NCI-H2107 treated with DMSO at 0.1 percent for 48 hours (cell line): Measurements from ENCODE around the gene ADCK1.
"Not testable (repeated sequence)": the region's sequence is repeated elsewhere in the genome, so short reads cannot be mapped to it uniquely, and the experiment has no call there.

ENCODE experiments used
- DNase-seq: peaks from one replicate; lab custom pipeline; 2025; ENCODE audit not compliant: unreplicated experiment; lab: John Stamatoyannopoulos, UW

Gene ADCK1

DNA sequence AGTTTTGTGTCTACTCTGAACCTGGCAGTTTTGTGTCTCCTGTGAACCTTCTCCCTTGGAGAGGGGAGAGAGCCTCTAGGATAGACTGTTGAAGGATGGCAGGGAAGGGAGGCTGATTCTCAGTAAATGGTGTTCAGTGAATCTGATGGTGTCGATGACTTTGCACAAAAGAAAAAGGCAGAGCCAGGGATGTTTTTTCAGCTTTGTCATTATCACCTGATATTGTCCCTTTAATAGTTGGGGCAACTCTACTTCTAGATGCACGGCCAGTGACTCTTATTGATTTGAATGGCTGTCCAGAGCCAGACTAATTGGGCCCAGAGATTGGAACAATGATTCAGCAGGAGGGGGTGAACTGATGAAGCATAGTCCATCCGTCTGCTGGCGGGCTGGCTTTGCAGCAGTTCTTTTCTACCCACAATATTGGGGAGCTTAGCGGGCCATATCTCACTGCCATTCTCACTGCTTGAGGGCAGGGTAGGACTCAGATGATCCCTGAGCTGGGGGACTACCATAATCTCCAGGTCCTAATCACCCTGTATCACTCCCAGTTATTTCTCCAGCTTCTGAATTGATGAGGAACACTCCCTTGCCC, 93.1 kb downstream of the ADCK1 start:
- no peak for DNase-seq

DNA sequence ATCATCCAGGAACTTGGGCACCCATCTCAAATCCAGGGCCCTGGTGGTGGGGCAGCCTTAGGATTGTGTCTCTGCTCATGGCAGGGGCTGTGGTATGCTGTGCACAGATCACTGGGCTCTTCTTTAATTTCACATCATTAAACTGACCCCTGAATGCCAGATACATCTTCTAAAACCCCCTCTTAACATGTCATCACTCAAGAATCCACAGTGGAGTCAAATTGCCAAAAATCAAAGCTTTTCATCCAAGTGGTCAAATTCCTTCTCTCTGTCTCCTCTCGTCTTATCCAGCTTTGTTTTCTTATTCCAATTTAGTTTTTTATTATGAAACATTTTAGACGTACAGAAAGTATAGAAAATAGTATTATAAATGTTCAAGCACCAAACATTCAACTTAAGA, 97.5 kb downstream of the ADCK1 start:
- no peak for DNase-seq

DNA sequence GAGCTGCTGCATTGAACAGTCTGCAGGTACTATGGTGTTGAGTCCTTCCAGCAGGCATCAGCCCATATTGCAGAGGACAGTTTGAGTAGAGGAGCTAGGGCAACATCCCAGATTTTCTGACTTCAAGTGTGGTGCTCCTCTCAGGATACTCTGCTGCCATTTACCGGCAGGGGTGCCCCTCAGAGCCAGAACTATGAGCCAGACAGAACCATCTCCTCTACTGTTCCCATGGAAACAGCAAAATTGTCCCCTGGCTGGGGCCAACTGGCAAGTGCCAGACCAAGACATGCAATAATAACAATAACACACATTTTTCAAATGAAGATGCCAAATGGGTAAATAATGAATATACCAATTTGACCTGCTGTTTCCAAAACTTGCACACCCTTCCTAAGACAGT, 102.9 kb downstream of the ADCK1 start:
- DNase-seq, result no peak

DNA sequence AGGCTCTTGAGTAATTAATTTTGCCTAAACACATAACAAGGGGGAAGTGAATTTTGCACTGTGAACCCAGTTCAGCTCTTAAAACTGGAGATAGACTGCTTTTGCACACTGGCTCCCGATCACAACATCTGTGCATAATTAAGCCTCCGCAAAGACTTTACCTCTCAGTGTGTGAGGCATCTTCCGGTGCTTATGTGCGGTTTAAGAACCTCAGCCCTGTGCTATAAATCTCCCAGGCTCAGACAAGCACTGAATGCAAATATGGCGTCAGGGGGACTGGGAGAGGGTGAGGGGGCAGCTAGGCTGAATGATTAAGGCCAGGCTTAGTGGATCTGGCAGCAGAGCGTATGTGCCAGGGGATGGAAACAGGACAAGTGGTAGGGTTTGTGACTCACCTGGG, 103.3 kb downstream of the ADCK1 start:
- no peak for DNase-seq

DNA sequence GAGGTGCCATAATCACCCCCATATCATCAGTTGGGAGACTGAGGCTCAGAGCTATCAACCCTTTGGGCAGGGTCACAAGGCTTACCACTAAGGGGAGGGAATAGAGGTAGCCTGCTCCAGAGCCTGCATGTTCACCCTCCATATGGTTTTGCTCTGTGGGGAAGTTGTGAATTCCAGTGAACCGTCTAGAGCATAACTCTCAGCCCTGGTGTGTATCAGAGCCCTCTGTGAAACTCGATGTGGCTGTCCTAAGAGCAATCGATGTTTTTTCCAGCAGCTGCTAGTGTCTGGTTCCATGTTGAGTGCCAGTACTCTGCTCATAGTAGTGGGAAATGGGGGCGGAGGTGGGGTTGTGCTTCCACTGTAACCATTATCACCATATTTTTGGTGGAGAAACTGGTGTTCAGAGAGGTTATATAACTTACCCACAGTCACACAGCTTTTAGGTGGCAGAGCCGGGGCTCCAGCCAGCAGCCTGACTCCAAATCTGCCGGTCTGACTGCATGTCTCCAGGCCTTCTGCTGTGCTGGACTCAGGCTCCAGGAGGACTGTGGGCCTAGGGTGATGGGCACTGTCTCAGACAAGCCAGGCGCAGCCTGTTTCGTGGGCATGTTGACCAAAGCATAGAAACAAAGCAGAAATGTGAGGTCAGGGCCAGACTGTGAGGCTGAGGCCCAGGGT, 104.2 kb downstream of the ADCK1 start:
- no peak for DNase-seq

DNA sequence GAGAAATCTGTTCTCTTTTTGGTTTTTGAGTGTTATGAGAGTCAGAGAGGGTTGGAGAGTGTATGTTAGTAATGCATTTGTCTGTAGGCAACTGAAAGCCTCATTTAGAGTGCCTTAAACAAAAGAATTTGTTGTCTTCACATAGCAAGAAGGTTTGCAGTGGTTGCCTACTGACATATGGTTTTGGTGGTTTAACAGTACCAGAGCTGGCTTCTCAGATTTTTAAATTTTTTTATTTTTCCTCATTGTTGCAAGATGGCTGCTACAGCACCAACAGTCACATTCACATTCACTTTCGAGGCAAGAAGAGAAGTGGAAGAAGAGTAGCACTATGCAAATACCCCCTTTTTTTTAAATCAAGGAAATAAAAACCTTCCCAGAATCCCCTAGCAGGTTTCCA, 106.5 kb downstream of the ADCK1 start:
- no peak for DNase-seq

DNA sequence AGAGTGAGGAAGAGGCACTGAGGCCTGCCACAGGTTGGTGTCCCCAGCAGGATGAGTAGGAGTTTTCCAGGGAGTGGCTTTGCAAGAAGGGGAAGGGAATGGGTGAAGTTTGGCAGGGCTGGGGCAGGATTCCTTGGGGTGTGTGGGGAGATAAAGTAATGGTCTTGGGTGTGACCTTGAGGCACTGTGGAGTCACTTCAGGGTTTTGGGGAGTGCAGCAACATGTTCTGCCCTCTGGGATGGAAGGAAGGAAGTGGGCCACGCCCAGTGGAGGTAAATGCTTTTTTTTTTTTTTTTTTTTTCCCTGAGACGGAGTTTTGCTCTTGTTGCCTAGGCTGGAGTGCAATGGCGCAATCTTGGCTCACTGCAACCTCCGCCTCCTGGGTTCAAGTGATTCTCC, 108.9 kb downstream of the ADCK1 start:
- DNase-seq, result no peak

DNA sequence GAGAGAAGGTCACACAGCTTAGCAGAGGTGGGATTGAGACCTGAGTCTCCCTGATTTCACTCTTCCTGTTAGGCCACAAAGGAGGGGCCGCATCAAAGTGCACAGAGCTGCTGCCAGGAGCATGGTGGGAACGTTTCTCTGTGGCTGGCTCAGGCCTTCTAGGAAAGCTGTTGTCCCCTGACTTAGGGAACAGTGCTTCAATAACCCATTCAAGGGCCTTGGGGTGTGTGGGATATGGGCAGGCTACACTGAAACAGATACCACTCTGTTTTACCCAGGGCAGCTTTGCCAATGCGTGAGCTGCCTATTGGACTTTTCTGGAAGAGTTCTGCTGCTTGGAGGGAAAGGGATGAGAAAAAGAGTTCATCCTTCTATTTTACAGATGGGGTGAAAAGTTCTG, 110.0 kb downstream of the ADCK1 start:
- DNase-seq, result no peak

DNA sequence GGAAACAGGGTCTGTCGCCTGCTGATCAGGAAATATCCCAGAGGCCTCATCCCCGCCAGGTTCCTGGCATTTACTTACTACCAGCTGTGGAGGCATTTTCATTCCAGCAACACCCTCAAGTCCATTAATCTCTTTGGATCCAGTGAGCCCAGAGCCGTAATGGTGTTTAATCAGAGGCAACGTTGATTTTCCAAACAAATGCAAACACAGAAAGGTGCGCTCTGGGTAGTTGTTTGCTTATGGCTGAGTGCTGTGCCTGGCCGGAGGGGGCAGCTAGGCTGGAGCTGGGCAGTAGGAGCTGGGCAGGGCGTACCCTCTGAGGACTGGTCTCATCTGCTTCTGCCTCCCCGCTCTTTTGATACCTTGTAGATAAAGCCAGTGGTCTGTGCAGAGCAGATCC, 110.6 kb downstream of the ADCK1 start:
- DNase-seq, result no peak

DNA sequence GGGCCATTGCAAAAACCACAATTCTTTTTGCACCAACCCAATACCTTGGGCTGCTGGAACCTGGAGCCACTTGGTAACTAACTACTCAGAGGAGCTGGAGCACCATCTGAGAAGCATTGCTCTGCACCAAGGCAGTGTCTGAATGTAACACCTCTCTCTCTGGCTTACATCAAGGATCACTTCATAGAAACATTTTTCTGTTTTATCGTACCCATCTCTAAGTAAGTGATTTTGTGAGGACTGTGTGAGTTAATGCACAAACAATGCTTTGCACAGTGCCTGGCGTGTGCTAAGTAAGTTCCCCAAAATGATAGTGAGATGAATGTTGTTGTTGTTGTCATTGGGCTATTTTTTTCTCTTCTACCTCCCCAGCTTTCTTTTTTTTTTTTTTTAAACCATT, 111.4 kb downstream of the ADCK1 start:
- no peak for DNase-seq

DNA sequence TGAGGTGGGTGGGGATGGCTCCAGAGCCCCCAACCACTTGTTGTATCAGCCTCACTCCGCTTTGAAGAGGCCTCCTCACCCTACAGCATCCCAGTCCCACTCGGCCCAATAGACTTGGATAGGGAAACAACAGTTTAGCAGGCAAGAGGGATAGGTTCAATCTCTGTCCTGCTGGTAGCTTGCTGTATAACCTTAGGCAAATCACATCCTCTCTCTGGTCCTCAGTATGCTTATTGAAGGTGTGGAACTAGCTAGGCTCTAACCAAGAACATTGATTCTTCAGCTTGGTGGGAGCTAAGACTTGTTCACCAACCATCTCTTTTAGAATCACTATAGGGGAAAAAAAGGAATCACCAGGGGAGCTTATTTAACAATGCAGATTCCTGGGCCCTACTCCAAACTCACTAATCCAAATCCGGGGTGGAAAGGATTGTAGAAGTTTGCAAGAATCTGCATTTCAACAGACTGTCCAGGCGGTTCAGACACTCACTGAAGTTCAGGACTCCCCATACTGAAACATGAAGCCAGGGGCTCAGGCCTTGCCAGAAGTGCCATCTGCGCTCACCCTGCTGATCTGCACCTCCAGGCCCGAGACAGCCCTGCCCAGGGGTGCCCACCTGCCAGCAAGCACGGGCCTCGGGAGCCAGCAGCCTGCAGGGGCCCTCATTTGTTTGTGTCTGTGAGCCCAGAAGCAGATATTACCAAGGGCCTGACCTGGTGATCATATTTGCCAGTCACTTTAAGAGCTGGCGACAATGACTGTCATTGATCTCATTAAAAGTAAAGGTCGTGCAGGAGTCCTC, 113.0 kb downstream of the ADCK1 start:
- DNase-seq, result no peak

DNA sequence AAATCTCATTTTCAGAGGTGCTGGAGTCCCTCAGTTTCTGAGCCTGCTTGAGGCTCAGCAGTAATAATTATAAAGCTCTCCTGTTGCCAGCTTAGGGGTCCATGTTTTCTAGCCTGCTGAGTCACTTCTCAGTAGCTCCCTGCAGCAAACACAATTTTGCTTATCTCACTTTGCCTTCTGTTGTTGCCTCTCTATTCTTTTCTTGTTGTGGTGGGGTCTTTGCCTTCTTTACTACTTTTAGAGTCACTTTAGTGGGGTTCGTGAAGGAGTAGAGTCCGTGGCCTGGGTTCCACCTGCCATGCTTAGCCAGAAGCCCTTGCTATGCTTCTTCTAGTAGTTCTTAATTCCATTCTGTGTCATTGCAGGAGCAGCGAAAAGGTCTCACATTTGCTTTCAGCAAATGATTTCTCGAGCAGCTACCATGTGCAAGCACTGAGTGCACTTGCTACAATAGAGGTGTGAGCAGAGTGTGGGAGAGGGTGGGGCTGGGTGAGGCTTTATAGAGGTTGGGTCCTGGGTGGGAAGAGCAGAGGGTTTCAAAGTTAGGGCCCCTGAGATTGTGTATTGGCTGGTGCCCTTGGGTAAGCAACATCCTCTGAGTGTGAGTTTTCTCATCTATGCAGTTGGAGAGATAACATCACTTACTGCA, 114.3 kb downstream of the ADCK1 start:
- no peak for DNase-seq

DNA sequence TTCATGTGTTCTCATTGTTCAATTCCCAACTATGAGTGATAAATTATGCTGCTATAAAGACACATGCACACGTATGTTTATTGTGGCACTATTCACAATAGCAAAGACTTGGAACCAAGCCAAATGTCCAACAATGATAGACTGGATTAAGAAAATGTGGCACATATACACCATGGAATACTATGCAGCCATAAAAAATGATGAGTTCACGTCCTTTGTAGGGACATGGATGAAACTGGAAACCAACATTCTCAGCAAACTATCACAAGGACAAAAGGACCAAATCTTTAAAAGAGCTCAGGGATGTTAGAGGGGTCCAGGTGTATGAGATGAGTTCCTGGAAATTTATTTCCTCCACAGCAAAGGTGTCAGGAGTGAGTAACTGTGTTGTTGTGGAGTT, 115.5 kb downstream of the ADCK1 start:
- not testable (repeated sequence) for DNase-seq

DNA sequence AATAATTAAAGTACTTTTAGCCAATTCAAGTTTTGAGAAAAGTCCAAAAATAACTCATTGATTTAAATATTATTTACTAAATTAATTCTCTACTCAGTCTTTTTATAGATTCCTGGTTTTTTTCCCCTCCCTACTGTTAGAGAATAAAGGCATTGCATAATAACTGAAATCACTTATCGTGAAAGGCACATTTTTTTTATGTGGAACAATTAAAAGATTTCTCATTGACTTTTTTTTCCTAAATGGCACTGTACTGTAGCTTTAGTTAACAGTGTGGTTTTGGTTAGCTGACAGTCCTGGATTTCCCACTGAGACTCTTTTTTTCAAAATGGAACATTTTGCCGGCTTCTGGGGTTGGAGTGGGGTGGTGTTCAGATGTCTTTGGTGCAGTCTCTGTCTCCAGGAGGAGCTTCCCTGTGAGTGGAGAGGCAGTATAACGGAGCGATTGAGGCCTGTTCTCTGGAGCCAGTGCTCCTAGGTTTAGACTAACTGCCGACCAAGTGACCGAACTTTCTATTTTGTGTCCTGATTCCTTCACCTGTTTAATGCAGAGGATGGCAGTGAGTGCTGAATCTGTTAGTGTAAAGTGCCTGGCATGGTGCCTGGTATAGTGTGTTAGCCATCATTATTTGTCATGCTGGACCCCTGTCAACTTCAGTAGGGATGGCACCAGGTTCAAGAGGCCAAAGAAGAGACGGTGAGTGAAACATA, 117.7 kb downstream of the ADCK1 start:
- no peak for DNase-seq

DNA sequence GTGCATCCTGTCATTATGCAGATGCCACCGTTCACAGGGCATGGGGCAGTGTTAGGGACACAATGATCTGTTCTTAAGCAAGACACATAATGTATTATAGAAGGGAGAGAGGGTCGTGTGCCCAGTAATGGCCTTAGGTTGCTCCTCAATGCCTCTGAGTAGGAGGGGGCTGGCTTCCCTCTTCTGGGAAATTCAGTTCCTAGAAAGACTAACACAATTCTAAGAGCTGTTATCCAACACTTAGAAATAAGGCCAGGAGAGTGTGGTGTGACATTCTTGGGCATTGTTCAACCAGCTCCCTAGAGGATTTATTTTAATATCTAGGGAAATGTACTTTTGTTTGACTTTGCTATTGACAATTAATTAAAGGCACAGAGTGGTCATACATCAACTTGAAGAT, 118.5 kb downstream of the ADCK1 start:
- DNase-seq, result no peak

DNA sequence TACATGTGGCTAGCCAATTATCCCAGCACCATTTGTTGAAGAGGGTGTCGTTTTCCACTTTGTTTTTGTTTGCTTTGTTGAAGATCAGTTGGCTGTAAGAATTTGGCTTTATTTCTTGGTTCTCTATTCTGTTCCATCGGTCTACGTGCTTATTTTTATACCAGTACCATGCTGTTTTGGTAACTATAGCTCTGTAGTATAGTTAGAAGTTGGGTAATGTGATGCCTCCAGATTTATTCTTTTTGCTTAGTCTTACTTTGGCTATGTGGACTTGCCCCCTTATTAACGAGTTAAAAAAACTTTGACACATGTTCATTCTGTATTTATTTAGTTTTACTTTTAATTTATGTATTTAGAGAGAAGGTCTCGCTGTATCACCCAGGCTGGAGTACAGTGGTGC, 120.4 kb downstream of the ADCK1 start:
- no peak for DNase-seq

DNA sequence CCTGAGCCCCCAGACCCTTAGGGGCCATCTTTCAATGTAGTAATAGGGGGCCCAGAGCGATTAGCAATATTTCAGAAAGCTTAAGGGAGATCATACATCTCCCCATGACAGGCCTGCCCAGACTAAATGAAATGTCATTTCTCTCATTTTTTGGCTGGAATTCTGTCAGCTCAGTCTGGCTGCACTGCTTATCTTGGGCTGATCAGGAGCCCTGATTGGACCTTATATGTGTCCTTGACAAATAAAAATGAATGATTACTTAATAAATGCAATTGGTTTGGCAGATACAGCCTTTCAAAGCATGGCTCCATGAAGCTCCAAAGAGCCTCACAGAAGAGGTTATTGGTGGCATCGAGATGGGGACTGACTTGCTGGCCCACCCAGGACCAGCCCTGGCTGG, 121.9 kb downstream of the ADCK1 start:
- no peak for DNase-seq

DNA sequence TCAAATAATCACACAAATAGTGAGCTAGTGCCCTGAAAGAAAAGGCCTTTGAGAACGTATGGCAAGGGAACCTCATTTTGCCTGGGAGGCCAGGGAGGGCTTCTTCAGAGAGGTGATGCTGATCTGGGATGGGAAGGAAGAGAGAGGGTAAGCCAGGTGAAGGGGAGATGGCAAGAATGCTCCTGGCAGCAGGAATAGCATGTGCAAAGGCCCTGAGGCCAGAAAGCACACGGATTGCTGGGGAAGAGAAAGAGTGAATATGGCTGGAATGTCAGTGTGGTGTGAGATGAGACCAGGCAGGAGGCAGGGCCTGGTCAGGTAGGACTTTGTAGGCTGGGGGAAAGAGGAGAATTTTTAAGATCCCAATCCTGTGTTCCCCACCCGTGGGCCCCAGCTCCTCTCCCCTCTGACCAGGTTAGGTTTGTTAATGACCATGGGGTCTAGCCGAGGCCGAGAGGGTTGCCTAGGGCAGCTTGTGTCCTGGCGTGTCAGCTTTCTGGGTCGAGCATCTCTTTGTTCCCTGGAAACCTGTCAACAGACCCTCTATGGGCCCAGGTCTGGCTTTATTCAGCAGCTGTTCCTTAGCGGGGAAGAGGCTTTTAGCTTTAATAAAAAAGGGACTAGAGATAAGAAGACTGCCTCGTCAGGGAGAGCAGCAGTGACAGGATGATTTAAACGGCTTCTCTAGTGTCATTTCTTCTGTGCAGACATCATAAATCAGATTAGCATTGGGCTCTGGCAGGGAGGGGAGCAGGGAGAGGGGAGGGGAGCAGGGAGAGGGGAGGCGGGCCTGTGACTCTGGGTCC, 123.4 kb downstream of the ADCK1 start:
- DNase-seq, result no peak

DNA sequence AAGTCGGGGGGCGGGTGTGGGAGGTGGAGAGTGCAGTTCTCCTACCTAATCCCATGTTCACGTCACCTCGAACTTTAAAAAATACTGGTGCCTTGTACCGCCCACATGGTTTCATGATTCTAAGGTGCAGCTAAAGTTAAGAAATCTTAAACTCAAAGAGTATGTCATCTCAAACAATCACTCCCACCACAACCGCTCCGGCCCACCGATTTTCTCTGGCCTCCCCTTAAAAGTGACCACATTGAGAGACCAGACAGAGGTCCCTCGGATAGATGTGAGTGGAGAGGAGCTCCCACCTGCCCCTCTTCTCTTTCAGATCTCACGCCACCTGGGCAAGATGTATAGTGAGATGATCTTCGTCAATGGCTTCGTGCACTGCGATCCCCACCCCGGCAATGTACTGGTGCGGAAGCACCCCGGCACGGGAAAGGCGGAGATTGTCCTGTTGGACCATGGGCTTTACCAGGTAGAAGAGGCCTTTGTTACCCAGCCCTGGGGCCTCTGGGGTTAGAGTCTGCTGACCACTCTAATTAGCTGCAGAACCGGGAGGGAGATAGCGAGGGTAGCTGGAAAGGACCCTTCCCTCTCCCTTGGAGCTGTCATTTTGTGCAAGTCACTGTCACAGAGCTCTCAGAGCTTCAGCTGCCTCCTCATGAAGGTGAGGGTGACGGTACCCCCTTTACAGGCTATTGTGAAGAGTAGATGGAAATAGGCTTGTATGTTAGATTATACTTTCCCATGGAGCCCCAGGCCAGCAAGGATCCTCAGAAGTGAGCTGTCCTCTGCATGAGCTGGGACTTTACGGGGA, 124.4 kb downstream of the ADCK1 start:
- no peak for DNase-seq

DNA sequence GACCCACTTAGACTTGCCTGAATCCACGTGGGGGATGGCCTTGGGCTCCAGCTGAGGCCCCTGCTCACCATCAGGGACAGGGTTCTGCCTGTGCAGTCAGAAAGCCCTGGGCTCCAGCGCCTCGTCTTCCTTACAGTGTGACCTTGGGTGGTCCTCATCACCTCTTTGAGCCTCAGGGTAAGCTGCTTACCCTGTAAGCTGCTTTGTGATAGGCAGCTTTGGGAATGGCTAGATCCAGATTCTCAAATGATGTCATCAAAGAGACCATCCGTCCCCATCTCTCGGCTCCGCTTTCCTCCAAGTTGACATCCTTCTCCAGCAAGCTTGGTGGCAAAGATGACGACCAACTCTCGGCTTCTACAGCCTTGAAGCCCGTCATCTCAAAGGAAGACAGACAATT, 127.0 kb downstream of the ADCK1 start:
- no peak for DNase-seq
